Ishikawa (cell line): ENCODE results near the gene TFB1M.

Experiments used
- CEBPB ChIP-seq: IDR thresholded peaks from 2 replicates; pipeline ENCODE4 v1.6.1; 2012
- CREB1 ChIP-seq: IDR thresholded peaks from 2 replicates; pipeline ENCODE4 v1.6.1; 2012; ENCODE audit warnings: low read depth
- EP300 ChIP-seq: IDR thresholded peaks from 2 replicates; pipeline ENCODE4 v1.6.1; 2012; ENCODE audit warnings: borderline replicate concordance
- NFIC ChIP-seq: IDR thresholded peaks from 2 replicates; pipeline ENCODE4 v1.6.1; 2012
- RAD21 ChIP-seq: IDR thresholded peaks from 2 replicates; pipeline ENCODE4 v1.6.1; 2012; ENCODE audit warnings: low read depth
- TAF1 ChIP-seq: IDR thresholded peaks from 2 replicates; pipeline ENCODE4 v1.6.1; 2012; ENCODE audit warnings: low read depth, mild to moderate bottlenecking
- USF1 ChIP-seq: IDR thresholded peaks from 2 replicates; pipeline ENCODE4 v1.6.1; 2012
- YY1 ChIP-seq: IDR thresholded peaks from 2 replicates; pipeline ENCODE4 v1.6.1; 2012; ENCODE audit warnings: low read depth

- TF ChIP-seq EP300, result no peak
- no peak for TF ChIP-seq YY1
- TF ChIP-seq RAD21, result no peak
- TF ChIP-seq CREB1, result no peak
- no peak for TF ChIP-seq TAF1
- no peak for TF ChIP-seq NFIC
- no peak for TF ChIP-seq USF1
- TF ChIP-seq CEBPB, result no peak
These were observed 98.4 kb downstream of the TFB1M start for GRCh38 chr6:155215906-155216305.
